Activated CD4-positive, alpha-beta memory T cell treated with anti-CD3 and anti-CD28 coated beads for 36 hours (primary cell): Measurements from ENCODE around the gene VWA2. TPM values are rescaled to one million over a fixed set of nuclear protein-coding genes. Genes with fewer than 3 reads are reported as not detected.
A peak's percentile ranks its signal among the peaks of the same experiment; 100 is the strongest.
"Not testable (repeated sequence)": the region's sequence is repeated elsewhere in the genome, so short reads cannot be mapped to it uniquely, and the experiment has no call there.

Experiments used
- CTCF ChIA-PET: fragments of 350-600 bp; sonication (Branson Sonifier 250); formaldehyde crosslinking; loops from one replicate; lab custom pipeline; 2021; ENCODE audit warnings: antibody characterized with exemption, inconsistent platforms; lab: Charles Lee
- POLR2A ChIA-PET: fragments of 350-600 bp; sonication (Branson Sonifier 250); formaldehyde crosslinking; loops from one replicate; lab custom pipeline; 2021; ENCODE audit warnings: antibody characterized with exemption; lab: Charles Lee
- DNase-seq: peaks from one replicate; pipeline ENCODE4 v3.0.0-alpha.2; 2020
- H3K27ac Mint-ChIP-seq: one replicate; pipeline ENCODE4 v1.8.0; 2021; ENCODE audit warnings: mixed read lengths
- H3K27me3 Mint-ChIP-seq: one replicate; pipeline ENCODE4 v1.8.0; 2021; ENCODE audit warnings: mixed read lengths
- H3K36me3 Mint-ChIP-seq: one replicate; pipeline ENCODE4 v1.8.0; 2021; ENCODE audit warnings: mixed read lengths
- H3K4me1 Mint-ChIP-seq: one replicate; pipeline ENCODE4 v1.8.0; 2021; ENCODE audit warnings: low read depth, mixed read lengths
- H3K4me3 Mint-ChIP-seq: one replicate; pipeline ENCODE4 v1.8.0; 2021; ENCODE audit warnings: mild to moderate bottlenecking, mixed read lengths
- H3K9me3 Mint-ChIP-seq: one replicate; pipeline ENCODE4 v1.8.0; 2021; ENCODE audit warnings: mixed read lengths
- intact Hi-C: fragments of 100-400 bp; cut with micrococcal nuclease; formaldehyde crosslinking; loops from one replicate; pipeline ENCODE4 v1.15.1; 2023
- total RNA-seq, 2 experiments: library from RNA; stranded (reverse); gene quantifications; one replicate each; pipeline ENCODE4 v1.2.3, GENCODE V29; 2021

Gene VWA2
- total RNA-seq, 2 experiments from 2014 or later: 0.07 TPM; not detected in 1

- Mint-ChIP-seq H3K36me3 (no peaks in the 10 kb centered on the region), H3K27ac (no peak overlapping the region), H3K9me3 (no peaks in the 10 kb centered on the region), H3K4me1 (no peaks in the 10 kb centered on the region), H3K4me3 (no peak overlapping the region), H3K27me3 (peaks cover 6% of the 10 kb centered on the region)
- CTCF ChIA-PET: no interaction called here
- DNase-seq: no peak
- POLR2A ChIA-PET: no interaction called here
- intact Hi-C loops: no loop called here
These were observed 93.5 kb downstream of the VWA2 start for GRCh38 chr10:114332301-114333192.

GRCh38 chr10:114333441-114333840, 94.4 kb downstream of the VWA2 start:
- H3K27me3 Mint-ChIP-seq, H3K4me3 Mint-ChIP-seq, H3K36me3 Mint-ChIP-seq, H3K27ac Mint-ChIP-seq, intact Hi-C loops, POLR2A ChIA-PET, H3K9me3 Mint-ChIP-seq, DNase-seq, H3K4me1 Mint-ChIP-seq: not testable (repeated sequence)
- CTCF ChIA-PET: interaction anchor here (1.3 kb wide), 1 partner anchor 30 kb away, joined by 3 read pairs; no protein-coding TSS in a partner anchor

GRCh38 chr10:114334301-114334700, 95.2 kb downstream of the VWA2 start:
- no peaks in the 10 kb centered on the region for H3K36me3 Mint-ChIP-seq
- H3K4me1 Mint-ChIP-seq: no peaks in the 10 kb centered on the region
- no peak overlapping the region for H3K4me3 Mint-ChIP-seq
- H3K27ac Mint-ChIP-seq: no peak overlapping the region
- H3K9me3 Mint-ChIP-seq: no peaks in the 10 kb centered on the region
- H3K27me3 Mint-ChIP-seq: peaks cover 6% of the 10 kb centered on the region
- no peak for DNase-seq
- ChIA-PET POLR2A (no interaction called here), CTCF (interaction anchor here (1.3 kb wide), 1 partner anchor 30 kb away, joined by 3 read pairs; no protein-coding TSS in a partner anchor)
- intact Hi-C loops: no loop called here

GRCh38 chr10:114335614-114336013, 96.6 kb downstream of the VWA2 start:
- Mint-ChIP-seq H3K4me1 (no peaks in the 10 kb centered on the region), H3K9me3 (no peaks in the 10 kb centered on the region), H3K27me3 (peaks cover 6% of the 10 kb centered on the region), H3K36me3 (no peaks in the 10 kb centered on the region), H3K4me3 (no peak overlapping the region), H3K27ac (no peak overlapping the region)
- ChIA-PET CTCF (interaction anchor here (0.6 kb wide), 1 partner anchor 10 kb away, joined by 4 read pairs; no protein-coding TSS in a partner anchor), POLR2A (no interaction called here)
- intact Hi-C loops: no loop called here
- no peak for DNase-seq

DNA sequence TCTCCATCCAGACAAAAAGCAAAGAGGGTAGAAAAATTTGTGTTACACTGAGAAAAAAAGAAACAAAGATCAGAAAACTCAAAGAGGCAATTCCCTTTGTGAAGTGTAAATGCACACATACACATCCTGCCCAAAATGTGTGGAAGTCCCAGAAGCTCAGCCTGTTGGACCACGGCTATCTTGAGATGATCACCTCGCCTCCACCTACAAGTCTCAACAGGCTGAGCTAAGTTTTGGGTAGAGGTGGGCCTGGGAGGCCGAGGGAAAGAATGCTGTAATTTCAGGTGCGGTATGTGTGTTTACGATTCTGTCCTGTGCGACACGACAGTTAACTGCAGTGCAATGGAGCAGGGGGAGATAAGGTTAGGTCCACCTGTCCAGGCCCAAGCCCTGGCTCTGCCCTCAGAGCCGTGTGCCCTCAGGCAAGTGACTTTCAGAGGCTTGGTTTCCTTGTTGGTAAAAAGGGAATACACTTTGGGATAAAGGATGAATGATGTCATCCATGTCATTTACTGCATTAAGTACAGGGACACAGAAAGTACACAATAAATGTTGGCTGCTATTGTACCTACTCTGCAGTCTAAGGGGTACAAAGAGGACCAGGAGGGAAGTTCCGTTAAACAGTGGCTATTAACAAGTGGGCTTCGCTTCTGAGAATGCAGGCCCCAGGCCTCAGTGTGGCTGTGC, 97.9 kb downstream of the VWA2 start:
- Mint-ChIP-seq H3K36me3 (no peaks in the 10 kb centered on the region), H3K27me3 (peaks cover 6% of the 10 kb centered on the region), H3K4me3 (no peak overlapping the region), H3K27ac (no peak overlapping the region), H3K9me3 (no peaks in the 10 kb centered on the region), H3K4me1 (no peaks in the 10 kb centered on the region)
- POLR2A ChIA-PET: no interaction called here
- intact Hi-C loops: no loop called here
- DNase-seq: no peak
- CTCF ChIA-PET: interaction anchor here (0.5 kb wide), 1 partner anchor 97 kb away, joined by 3 read pairs; no protein-coding TSS in a partner anchor

GRCh38 chr10:114337510-114338462, 98.7 kb downstream of the VWA2 start:
- CTCF ChIA-PET: interaction anchor here (1.4 kb wide), 1 partner anchor 33 kb away, joined by 4 read pairs; no protein-coding TSS in a partner anchor
- H3K27me3 Mint-ChIP-seq: peaks cover 6% of the 10 kb centered on the region
- no peak overlapping the region for H3K4me3 Mint-ChIP-seq

DNA sequence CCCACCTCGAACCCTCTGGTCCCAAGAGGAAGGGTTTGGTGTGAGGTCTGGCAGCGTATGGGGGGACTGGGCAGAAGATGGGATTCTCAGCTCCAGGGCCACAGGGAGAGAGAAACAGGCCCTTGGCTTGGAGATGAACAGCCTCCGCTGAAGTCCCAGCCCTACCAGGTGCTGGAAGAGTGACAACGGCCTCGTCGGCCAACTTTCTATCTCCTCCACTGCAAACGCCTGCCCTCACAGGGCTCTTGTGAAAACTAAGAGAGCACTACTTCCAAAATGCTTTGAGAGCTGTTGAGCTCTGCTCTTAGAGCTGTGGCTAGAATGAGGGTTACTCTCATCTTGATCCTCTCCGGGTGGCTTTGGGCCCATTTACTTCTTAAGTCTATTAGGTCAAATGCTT, 101.8 kb downstream of the VWA2 start:
- ChIA-PET POLR2A (no interaction called here), CTCF (no interaction called here)
- Mint-ChIP-seq H3K36me3 (no peaks in the 10 kb centered on the region), H3K27ac (no peak overlapping the region), H3K4me1 (no peaks in the 10 kb centered on the region), H3K4me3 (no peak overlapping the region), H3K27me3 (peaks cover 5% of the 10 kb centered on the region), H3K9me3 (no peaks in the 10 kb centered on the region)
- no peak for DNase-seq
- intact Hi-C loops: no loop called here

More at GRCh38 chr10:114337510-114338462, 98.7 kb downstream of the VWA2 start:
- no peak overlapping the region for H3K27ac Mint-ChIP-seq
- H3K4me1 Mint-ChIP-seq: no peaks in the 10 kb centered on the region
- no peaks in the 10 kb centered on the region for H3K9me3 Mint-ChIP-seq
- DNase-seq: peak; percentile 35
- POLR2A ChIA-PET: no interaction called here
- no peaks in the 10 kb centered on the region for H3K36me3 Mint-ChIP-seq
- intact Hi-C loops: no loop called here

Other genes starting within 250 kb of the VWA2 start
- gene ADRB1, start 195.4 kb upstream of the VWA2 start, total RNA-seq: not detected
- 10 to 100 TPM; 12.6 to 13.8 TPM for gene CCDC186, start 65.1 kb upstream of the VWA2 start, total RNA-seq
- under 1 TPM; 0.76 to 0.90 TPM for gene TDRD1, start 59.9 kb upstream of the VWA2 start, total RNA-seq
- 1 to 10 TPM; 1.1 to 1.2 TPM for gene AFAP1L2, start 165.2 kb downstream of the VWA2 start, total RNA-seq